CMK (cell line): ENCODE data around the gene ZNF491.
A peak's percentile ranks its signal among the peaks of the same experiment; 100 is the strongest.
"Not testable (repeated sequence)": the region's sequence is repeated elsewhere in the genome, so short reads cannot be mapped to it uniquely, and the experiment has no call there.

Experiments
- DNase-seq: peaks from one replicate; pipeline ENCODE4 v3.0.0-alpha.2; 2010; ENCODE audit warnings: low read depth

ZNF491 gene

GRCh38 chr19:11806354-11807098, 8.2 kb downstream of the ZNF491 start:
- no peak for DNase-seq

GRCh38 chr19:11807099-11807380, 8.7 kb downstream of the ZNF491 start:
- no peak for DNase-seq

- no peak for DNase-seq
Measured at GRCh38 chr19:11813703-11814028, 15.3 kb downstream of the ZNF491 start.

GRCh38 chr19:11814029-11814699, 15.8 kb downstream of the ZNF491 start, which contains the start of gene ZNF440:
ZNF440 (plus strand) TSS chr19:11814273; CDS start chr19:11814448, 175 bp downstream.
- DNase-seq, result peak; percentile 89

- DNase-seq, result no peak
Measured at GRCh38 chr19:11814700-11815035, 16.3 kb downstream of the ZNF491 start.

GRCh38 chr19:11821474-11822109, 23.3 kb downstream of the ZNF491 start:
- no peak for DNase-seq

GRCh38 chr19:11828957-11829876, 30.9 kb downstream of the ZNF491 start:
- not testable (repeated sequence) for DNase-seq

- no peak for DNase-seq
Measured at GRCh38 chr19:11832253-11832912, 34.1 kb downstream of the ZNF491 start.

GRCh38 chr19:11833541-11833940, 35.2 kb downstream of the ZNF491 start:
- DNase-seq, result no peak

GRCh38 chr19:11835626-11836066, 37.3 kb downstream of the ZNF491 start:
- DNase-seq, result not testable (repeated sequence)

GRCh38 chr19:11843722-11844121, 45.4 kb downstream of the ZNF491 start:
- no peak for DNase-seq

GRCh38 chr19:11847615-11848014, 49.3 kb downstream of the ZNF491 start:
- not testable (repeated sequence) for DNase-seq

GRCh38 chr19:11848200-11848593, 49.9 kb downstream of the ZNF491 start:
- DNase-seq, result no peak

- peak; percentile 82 for DNase-seq
Measured at GRCh38 chr19:11848594-11849469, 50.5 kb downstream of the ZNF491 start, which contains the start of gene ZNF439. ZNF439 (plus strand) TSS chr19:11848726; CDS start chr19:11848868, 142 bp downstream.

GRCh38 chr19:11850289-11850688, 52.0 kb downstream of the ZNF491 start:
- not testable (repeated sequence) for DNase-seq

- DNase-seq, result no peak
Measured at GRCh38 chr19:11853358-11853757, 55.0 kb downstream of the ZNF491 start.

GRCh38 chr19:11856596-11857250, 58.4 kb downstream of the ZNF491 start:
- no peak for DNase-seq
